GM12878 (cell line): ENCODE measurements around the gene RANBP1. TPM values are rescaled to one million over a fixed set of nuclear protein-coding genes. Genes with fewer than 3 reads are reported as not detected.

Experiments used
- BACH1 ChIP-seq: fragments of 450-650 bp; IDR thresholded peaks from 2 replicates; pipeline ENCODE4 v1.6.1; 2017; ENCODE audit warnings: mild to moderate bottlenecking, borderline replicate concordance
- E2F8 ChIP-seq: fragments of 450-650 bp; IDR thresholded peaks from 2 replicates; pipeline ENCODE4 v1.6.1; 2018; ENCODE audit warnings: mild to moderate bottlenecking, low read depth, moderate library complexity; ENCODE audit not compliant: partially characterized antibody
- EP300 ChIP-seq, 2 experiments: fragments of 150-350 bp in 1 of 2; IDR thresholded peaks; 2 replicates each; pipeline ENCODE4 v1.6.1; 2011 to 2012; ENCODE audit warnings: low read depth in 2 of 2, low read length in 2 of 2, borderline replicate concordance in 1 of 2, improper control_type of control experiment in 1 of 2, inconsistent platforms in 1 of 2; ENCODE audit not compliant: control insufficient read depth in 1 of 2
- HDAC6 ChIP-seq: fragments of 200-600 bp; sonication (generic); IDR thresholded peaks from one replicate; pipeline ENCODE4 v1.8.0; 2017; ENCODE audit warnings: antibody characterized with exemption; ENCODE audit not compliant: unreplicated experiment
- IRF5 ChIP-seq: fragments of 450-650 bp; IDR thresholded peaks from 2 replicates; pipeline ENCODE4 v1.6.1; 2017; ENCODE audit warnings: borderline replicate concordance
- KLF5 ChIP-seq: fragments of 450-650 bp; IDR thresholded peaks from 2 replicates; pipeline ENCODE4 v1.6.1; 2014; ENCODE audit warnings: mild to moderate bottlenecking; ENCODE audit not compliant: partially characterized antibody
- RBBP5 ChIP-seq: fragments of 200-600 bp; sonication (generic); conservative IDR thresholded peaks from 2 replicates; pipeline ENCODE4 v1.6.1; 2016
- STAT1 ChIP-seq: fragments of 450-650 bp; conservative IDR thresholded peaks from 2 replicates; pipeline ENCODE4 v1.6.1; 2014; ENCODE audit warnings: antibody characterized with exemption, mild to moderate bottlenecking
- STAT3 ChIP-seq: IDR thresholded peaks from 2 replicates; pipeline ENCODE4 v1.6.1; 2011; ENCODE audit warnings: low read depth, low read length, improper control_type of control experiment
- TCF12 ChIP-seq: IDR thresholded peaks from 2 replicates; pipeline ENCODE4 v1.6.1; 2011; ENCODE audit warnings: low read depth, mild to moderate bottlenecking, low read length
- ZNF24 ChIP-seq: fragments of 450-650 bp; IDR thresholded peaks from 2 replicates; pipeline ENCODE4 v1.6.1; 2017; ENCODE audit warnings: antibody characterized with exemption, mild to moderate bottlenecking
- polyA plus RNA-seq, 11 experiments: library from polyadenylated mRNA; depleted of rRNA in 4 of 11; unstranded in 6 of 11; stranded (reverse) in 5 of 11; fragments of >200 nt; fragmentation: Nextera tagmentation in 4 of 11; fragmentation: Illumina TruSeq in 1 of 11; extraction: Ambion mirVana in 4 of 11; extraction: Trizol in 1 of 11; gene quantifications; 1 replicate in 1 of 11; 2 replicates in 10 of 11; pipeline versions ENCODE4 v1.2.1 to v1.2.3, GENCODE V29; 2011 to 2016; ENCODE audit warnings: inconsistent platforms in 2 of 11, missing spikeins in 2 of 11, low read depth in 1 of 11
- total RNA-seq, 4 experiments: library from RNA; depleted of rRNA in 3 of 4; stranded (reverse); fragments of >200 nt in 3 of 4; fragmentation: Illumina TruSeq in 1 of 4; extraction: Trizol in 1 of 4; gene quantifications; 2 replicates each; pipeline versions ENCODE4 v1.2.1 to v1.2.3, GENCODE V29; 2013 to 2021
- TF ChIP-seq, protein P1 (sequence below): IDR thresholded peaks from 2 replicates; pipeline ENCODE4 v1.6.1; 2012; ENCODE audit warnings: improper control_type of control experiment, low read depth, low read length; ENCODE audit not compliant: insufficient replicate concordance

Gene RANBP1
- total and polyA plus RNA-seq, 10 of the 15 experiments (the other 5 are each of a cell fraction or from before 2014, with no cell fraction given), result 55.3 to 808 (median 394) TPM

- TF ChIP-seq, protein P1, sequence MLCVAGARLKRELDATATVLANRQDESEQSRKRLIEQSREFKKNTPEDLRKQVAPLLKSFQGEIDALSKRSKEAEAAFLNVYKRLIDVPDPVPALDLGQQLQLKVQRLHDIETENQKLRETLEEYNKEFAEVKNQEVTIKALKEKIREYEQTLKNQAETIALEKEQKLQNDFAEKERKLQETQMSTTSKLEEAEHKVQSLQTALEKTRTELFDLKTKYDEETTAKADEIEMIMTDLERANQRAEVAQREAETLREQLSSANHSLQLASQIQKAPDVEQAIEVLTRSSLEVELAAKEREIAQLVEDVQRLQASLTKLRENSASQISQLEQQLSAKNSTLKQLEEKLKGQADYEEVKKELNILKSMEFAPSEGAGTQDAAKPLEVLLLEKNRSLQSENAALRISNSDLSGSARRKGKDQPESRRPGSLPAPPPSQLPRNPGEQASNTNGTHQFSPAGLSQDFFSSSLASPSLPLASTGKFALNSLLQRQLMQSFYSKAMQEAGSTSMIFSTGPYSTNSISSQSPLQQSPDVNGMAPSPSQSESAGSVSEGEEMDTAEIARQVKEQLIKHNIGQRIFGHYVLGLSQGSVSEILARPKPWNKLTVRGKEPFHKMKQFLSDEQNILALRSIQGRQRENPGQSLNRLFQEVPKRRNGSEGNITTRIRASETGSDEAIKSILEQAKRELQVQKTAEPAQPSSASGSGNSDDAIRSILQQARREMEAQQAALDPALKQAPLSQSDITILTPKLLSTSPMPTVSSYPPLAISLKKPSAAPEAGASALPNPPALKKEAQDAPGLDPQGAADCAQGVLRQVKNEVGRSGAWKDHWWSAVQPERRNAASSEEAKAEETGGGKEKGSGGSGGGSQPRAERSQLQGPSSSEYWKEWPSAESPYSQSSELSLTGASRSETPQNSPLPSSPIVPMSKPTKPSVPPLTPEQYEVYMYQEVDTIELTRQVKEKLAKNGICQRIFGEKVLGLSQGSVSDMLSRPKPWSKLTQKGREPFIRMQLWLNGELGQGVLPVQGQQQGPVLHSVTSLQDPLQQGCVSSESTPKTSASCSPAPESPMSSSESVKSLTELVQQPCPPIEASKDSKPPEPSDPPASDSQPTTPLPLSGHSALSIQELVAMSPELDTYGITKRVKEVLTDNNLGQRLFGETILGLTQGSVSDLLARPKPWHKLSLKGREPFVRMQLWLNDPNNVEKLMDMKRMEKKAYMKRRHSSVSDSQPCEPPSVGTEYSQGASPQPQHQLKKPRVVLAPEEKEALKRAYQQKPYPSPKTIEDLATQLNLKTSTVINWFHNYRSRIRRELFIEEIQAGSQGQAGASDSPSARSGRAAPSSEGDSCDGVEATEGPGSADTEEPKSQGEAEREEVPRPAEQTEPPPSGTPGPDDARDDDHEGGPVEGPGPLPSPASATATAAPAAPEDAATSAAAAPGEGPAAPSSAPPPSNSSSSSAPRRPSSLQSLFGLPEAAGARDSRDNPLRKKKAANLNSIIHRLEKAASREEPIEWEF, result no peak
- TF ChIP-seq STAT3, result no peak
- no peak for TF ChIP-seq E2F8
- no peak for TF ChIP-seq EP300 (IDR thresholded peaks at IDR 0.05; ENCODE audit: borderline replicate concordance in 1 of 2, control insufficient read depth in 1 of 2, low read depth in 2 of 2, low read length in 2 of 2)
- no peak for TF ChIP-seq RBBP5
- TF ChIP-seq TCF12, result no peak
- TF ChIP-seq BACH1, result no peak
- TF ChIP-seq IRF5, result no peak
- no peak for TF ChIP-seq HDAC6
- TF ChIP-seq STAT1, result no peak
- no peak for TF ChIP-seq KLF5
- TF ChIP-seq ZNF24, result no peak
These were observed 24.6 kb downstream of the RANBP1 start (continued) for GRCh38 chr22:20140521-20140964.
